Measurements from ENCODE around the gene ARID1B. TPM values are rescaled to one million over a fixed set of nuclear protein-coding genes. Genes with fewer than 3 reads are reported as not detected.

ARID1B gene
- total and polyA plus RNA-seq, 2 of the 4 experiments (the other 2 are of a cell fraction), result 14.5 to 20.1 TPM

- no peak overlapping the region for H3K4me3 ChIP-seq (ENCODE audit: insufficient read depth, low read depth, low read length)
- no peak overlapping the region for H4K5ac ChIP-seq (ENCODE audit: low read depth, low read length)
- H3K18ac ChIP-seq (ENCODE audit: low read depth, low read length), result no peak overlapping the region
- ChIA-PET POLR2A (ENCODE audit: unreplicated experiment) (interaction anchor here (0.6 kb wide), 1 partner anchor 646 kb away, joined by 6 read pairs; no protein-coding TSS in a partner anchor), CTCF (no interaction called here)
- in situ Hi-C loops (cut with MboI; ENCODE audit: low sequenced_read_pairs), result no loop called here
- no peak overlapping the region for H2BK15ac ChIP-seq (ENCODE audit: low read depth, low read length)
- no peak overlapping the region for H2BK20ac ChIP-seq (ENCODE audit: low read depth, low read length)
- H3K56ac ChIP-seq (ENCODE audit: extremely low read depth, insufficient read depth, low read length), result no peak overlapping the region
- peaks cover 11% of the 10 kb centered on the region for H3K4me1 ChIP-seq (ENCODE audit: control insufficient read depth, insufficient read depth, low read length)
- dilution Hi-C loops (cut with HindIII; ENCODE audit: low sequenced_read_pairs, unreplicated experiment), result no loop called here
- no peak for DNase-seq
- no peak overlapping the region for H2BK120ac ChIP-seq (ENCODE audit: low read depth, low read length)
- no peak overlapping the region for H3K4me2 ChIP-seq (ENCODE audit: low read depth, low read length)
- H4K20me1 ChIP-seq (ENCODE audit: insufficient read depth, low read length), result 0 out of 2 replicates have a peak, but pooled peaks cover under 1% of the 10 kb centered on the region
- H4K8ac ChIP-seq (ENCODE audit: low read depth in 2 of 2, low read length in 2 of 2), result no peak overlapping the region
- no peak for ATAC-seq (ENCODE audit: low read depth)
- no peak overlapping the region for H3K27ac ChIP-seq (ENCODE audit: insufficient read depth, low read length)
- no peak overlapping the region for H3K4ac ChIP-seq (ENCODE audit: low read depth, low read length)
- H2AK9ac ChIP-seq (replicated peaks; ENCODE audit: low read depth, low read length, poor library complexity), result no peak overlapping the region
- H2BK5ac ChIP-seq (ENCODE audit: low read depth, low read length, poor library complexity, severe bottlenecking), result no peak overlapping the region
- H3K9ac ChIP-seq (ENCODE audit: low read depth, low read length), result no peak overlapping the region
- no peaks in the 10 kb centered on the region for H3K9me3 ChIP-seq (ENCODE audit: control insufficient read depth, insufficient read depth, low read length)
- no peak overlapping the region for H2AFZ ChIP-seq (replicated peaks; ENCODE audit: low read length, poor library complexity)
- H2AK5ac ChIP-seq (ENCODE audit: low read depth, low read length), result no peak overlapping the region
- BruUV-seq (replicated peaks), result no TSS peak
- H3K36me3 ChIP-seq (ENCODE audit: control insufficient read depth, insufficient read depth, low read length), result peaks cover 10% of the 10 kb centered on the region
- intact Hi-C loops (cut with micrococcal nuclease), result no loop called here
- H3K27me3 ChIP-seq (ENCODE audit: control insufficient read depth, insufficient read depth, low read length), result no peaks in the 10 kb centered on the region
- peaks cover 19% of the 10 kb centered on the region for H3K9me1 ChIP-seq (ENCODE audit: insufficient read depth, low read length)
- TF ChIP-seq ELK1 (IDR thresholded peaks at IDR 0.05; ENCODE audit: borderline replicate concordance, low read depth, low read length) (no peak), CTCF (conservative IDR thresholded peaks at IDR 0.05; ENCODE audit: low read depth, low read length) (no peak), BHLHE40 (IDR thresholded peaks at IDR 0.05; ENCODE audit: low read depth, low read length) (no peak), USF2 (IDR thresholded peaks at IDR 0.05; ENCODE audit: low read depth, low read length) (no peak), CEBPB (IDR thresholded peaks at IDR 0.05; ENCODE audit: low read depth, low read length) (no peak), RFX5 (IDR thresholded peaks at IDR 0.05; ENCODE audit: low read depth, low read length) (no peak), MAZ (IDR thresholded peaks at IDR 0.05; ENCODE audit: borderline replicate concordance, low read depth, low read length) (no peak), RCOR1 (IDR thresholded peaks at IDR 0.05; ENCODE audit: insufficient replicate concordance, low read length) (no peak), POLR2A (IDR thresholded peaks at IDR 0.05; ENCODE audit: low read depth, low read length) (no peak), MXI1 (IDR thresholded peaks at IDR 0.05; ENCODE audit: borderline replicate concordance, low read depth, low read length) (no peak), SMC3 (IDR thresholded peaks at IDR 0.05; ENCODE audit: low read depth, low read length) (no peak), NFE2L2 (IDR thresholded peaks at IDR 0.05; ENCODE audit: low read depth, low read length) (no peak), RAD21 (IDR thresholded peaks at IDR 0.05; ENCODE audit: low read length) (no peak), CHD1 (IDR thresholded peaks at IDR 0.05; ENCODE audit: low read depth, low read length) (no peak), MAFK (IDR thresholded peaks at IDR 0.05; ENCODE audit: low read depth, low read length) (no peak), FOS (IDR thresholded peaks at IDR 0.05; ENCODE audit: low read depth, low read length) (no peak)
- no peak overlapping the region for H3K23ac ChIP-seq (ENCODE audit: low read depth, low read length)
- no peak overlapping the region for H3K14ac ChIP-seq (replicated peaks; ENCODE audit: low read depth, low read length)
- whole genome bisulfite sequencing, 2 experiments (ENCODE audit: extremely low coverage in 2 of 2, insufficient read length in 1 of 2), result no CpG with 5 or more reads among the region's 4 CpGs
- H4K91ac ChIP-seq (ENCODE audit: insufficient read depth, low read depth, low read length), result no peak overlapping the region
- H3K79me1 ChIP-seq (ENCODE audit: low read depth in 1 of 2, low read length in 2 of 2), result peaks cover 28 to 31% of the 10 kb centered on the region in 2 experiments
Measured at GRCh38 chr6:157113389-157113788, 336.2 kb downstream of the ARID1B start.

Measured in IMR-90 (cell line).